ENCODE data around the gene GFRA1. TPM values are rescaled to one million over a fixed set of nuclear protein-coding genes. Genes with fewer than 3 reads are reported as not detected.

GFRA1 gene
- total RNA-seq, 4 donors from 2014 or later, result 57.9 to 104 (median 61.6) TPM

DNA sequence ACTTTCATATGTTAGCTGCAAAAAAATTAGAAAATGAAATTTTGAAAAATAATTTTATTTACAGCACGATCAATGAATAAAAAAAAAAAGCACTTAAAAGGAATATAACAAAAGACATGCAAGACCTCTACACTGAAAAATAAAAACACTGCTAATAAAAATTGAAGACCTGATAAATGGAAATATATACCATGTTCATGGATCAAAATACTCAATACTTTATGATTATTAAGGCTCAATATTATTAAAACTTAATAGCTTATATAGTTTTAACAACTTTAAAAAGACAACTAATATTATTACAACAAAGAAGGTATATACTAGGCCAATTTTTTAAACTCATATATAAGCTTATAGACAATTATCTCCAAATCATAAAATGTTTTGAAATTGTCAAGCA is 143.0 kb downstream of the GFRA1 start:
- WGBS, 2 donors, result 51 to 94% methylated on average over 1 of the region's 1 CpG
- TF ChIP-seq, protein P1, sequence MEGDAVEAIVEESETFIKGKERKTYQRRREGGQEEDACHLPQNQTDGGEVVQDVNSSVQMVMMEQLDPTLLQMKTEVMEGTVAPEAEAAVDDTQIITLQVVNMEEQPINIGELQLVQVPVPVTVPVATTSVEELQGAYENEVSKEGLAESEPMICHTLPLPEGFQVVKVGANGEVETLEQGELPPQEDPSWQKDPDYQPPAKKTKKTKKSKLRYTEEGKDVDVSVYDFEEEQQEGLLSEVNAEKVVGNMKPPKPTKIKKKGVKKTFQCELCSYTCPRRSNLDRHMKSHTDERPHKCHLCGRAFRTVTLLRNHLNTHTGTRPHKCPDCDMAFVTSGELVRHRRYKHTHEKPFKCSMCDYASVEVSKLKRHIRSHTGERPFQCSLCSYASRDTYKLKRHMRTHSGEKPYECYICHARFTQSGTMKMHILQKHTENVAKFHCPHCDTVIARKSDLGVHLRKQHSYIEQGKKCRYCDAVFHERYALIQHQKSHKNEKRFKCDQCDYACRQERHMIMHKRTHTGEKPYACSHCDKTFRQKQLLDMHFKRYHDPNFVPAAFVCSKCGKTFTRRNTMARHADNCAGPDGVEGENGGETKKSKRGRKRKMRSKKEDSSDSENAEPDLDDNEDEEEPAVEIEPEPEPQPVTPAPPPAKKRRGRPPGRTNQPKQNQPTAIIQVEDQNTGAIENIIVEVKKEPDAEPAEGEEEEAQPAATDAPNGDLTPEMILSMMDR (IDR thresholded peaks at IDR 0.05), result no peak
- TF ChIP-seq POLR2A (IDR thresholded peaks at IDR 0.05), result no peak
- no peak for TF ChIP-seq EP300 (IDR thresholded peaks at IDR 0.05)
- Histone ChIP-seq H3K27ac (no peak overlapping the region), H3K4me3 (no peak overlapping the region), H3K27me3 (no peaks in the 10 kb centered on the region), H3K9me3 (peaks cover 0 to 7% (median 1%) of the 10 kb centered on the region in 4 donors), H3K36me3 (peaks cover 0 to 1% (median 0%) of the 10 kb centered on the region in 3 donors), H3K4me1 (no peaks in the 10 kb centered on the region)
- no peak for DNase-seq (ENCODE audit: low spot score in 2 of 2)

DNA sequence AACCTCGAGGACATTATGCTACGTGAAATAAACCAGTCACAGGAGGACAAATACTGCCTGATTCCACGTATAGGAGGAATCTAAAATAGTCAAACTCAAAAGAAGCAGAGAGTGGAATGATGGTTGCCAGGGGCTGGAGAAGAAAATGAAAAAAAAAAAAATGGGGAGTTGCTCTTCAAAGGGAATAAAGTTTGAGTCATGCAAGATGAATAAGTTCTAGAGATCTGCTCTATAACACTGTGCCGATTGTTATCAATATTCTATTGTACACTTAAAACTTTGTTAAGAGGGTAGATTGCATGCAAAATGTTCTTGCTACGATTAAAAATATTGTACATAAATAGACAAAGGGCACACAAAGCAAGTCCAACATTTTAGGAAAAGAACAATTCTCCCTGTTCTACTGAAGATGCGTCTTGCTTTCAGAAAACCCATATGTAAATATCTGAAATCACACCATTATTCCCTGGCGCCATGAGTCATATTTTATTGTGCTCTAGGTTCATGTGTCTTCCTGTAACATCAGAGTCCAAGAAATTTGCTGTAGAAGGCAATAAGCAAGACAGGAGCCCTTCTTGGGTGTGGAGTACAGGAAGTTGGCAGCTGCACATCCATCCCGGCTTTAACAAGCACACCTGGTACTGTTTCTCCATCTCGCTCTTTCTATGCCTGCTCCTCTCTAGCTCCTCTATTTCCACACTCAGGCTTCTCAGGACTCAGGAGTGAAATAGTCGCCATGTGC is 145.9 kb downstream of the GFRA1 start:
- 76 to 79% methylated on average over 10 of the region's 10 CpGs for WGBS, 2 donors
- Histone ChIP-seq H3K27me3 (no peaks in the 10 kb centered on the region), H3K27ac (no peak overlapping the region), H3K9me3 (peaks cover 0 to 7% (median 1%) of the 10 kb centered on the region in 4 donors), H3K36me3 (peaks cover 0 to 4% (median 0%) of the 10 kb centered on the region in 3 donors), H3K4me1 (no peaks in the 10 kb centered on the region), H3K4me3 (no peak overlapping the region)
- no peak for DNase-seq (ENCODE audit: low spot score in 2 of 2)
- TF ChIP-seq EP300 (IDR thresholded peaks at IDR 0.05) (no peak), POLR2A (IDR thresholded peaks at IDR 0.05) (no peak)
- TF ChIP-seq, protein P1 (IDR thresholded peaks at IDR 0.05), result no peak

DNA sequence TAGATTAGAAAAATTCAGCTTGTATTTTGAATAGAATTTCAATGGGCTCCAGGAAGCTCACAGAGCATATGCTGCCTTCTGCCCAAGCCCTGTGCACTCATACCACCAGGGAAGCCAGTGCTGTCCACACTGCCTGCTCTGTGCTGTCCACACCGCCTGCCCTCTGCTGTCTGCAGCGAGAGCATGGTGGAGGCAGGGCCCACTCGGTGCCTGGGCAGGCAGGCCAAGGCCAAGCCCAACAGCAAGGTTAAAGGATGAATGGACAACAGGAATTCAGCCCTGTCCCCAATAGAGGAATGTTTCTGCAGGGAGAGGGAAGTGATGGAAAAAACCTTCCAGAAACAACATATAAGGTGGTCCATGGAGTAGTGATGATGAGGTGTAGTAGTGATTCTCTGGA is 146.8 kb downstream of the GFRA1 start:
- WGBS, 2 donors, result 71 to 91% methylated on average over 3 of the region's 3 CpGs
- Histone ChIP-seq H3K27me3 (no peaks in the 10 kb centered on the region), H3K27ac (no peak overlapping the region), H3K9me3 (peaks cover 0 to 7% (median 1%) of the 10 kb centered on the region in 4 donors), H3K36me3 (peaks cover 0 to 4% (median 0%) of the 10 kb centered on the region in 3 donors), H3K4me3 (no peak overlapping the region), H3K4me1 (no peaks in the 10 kb centered on the region)
- TF ChIP-seq EP300 (IDR thresholded peaks at IDR 0.05) (no peak), POLR2A (IDR thresholded peaks at IDR 0.05) (no peak)
- TF ChIP-seq, protein P1 (IDR thresholded peaks at IDR 0.05), result no peak
- DNase-seq (ENCODE audit: low spot score in 2 of 2), result no peak

DNA sequence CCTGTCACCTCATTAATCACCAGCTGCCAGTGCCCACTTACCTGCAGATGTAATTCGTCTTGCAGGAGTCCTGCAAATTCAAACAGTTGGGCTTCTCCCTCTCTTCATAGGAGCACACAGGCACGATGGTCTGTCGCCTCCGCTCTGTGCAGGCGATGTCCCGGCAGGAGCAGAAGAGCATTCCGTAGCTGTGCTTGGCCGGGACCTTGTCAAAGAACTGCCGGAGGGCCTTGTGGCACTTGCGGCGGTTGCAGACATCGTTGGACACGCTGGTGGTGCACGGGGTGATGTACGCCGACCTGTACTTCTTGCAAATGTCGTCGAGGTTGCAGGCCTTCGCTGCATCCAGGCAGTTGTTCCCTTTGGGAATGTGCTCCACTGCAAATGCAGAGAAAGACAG is 147.8 kb downstream of the GFRA1 start:
- 84 to 88% methylated on average over 18 to 19 of the region's 19 CpGs for WGBS, 2 donors
- H3K36me3 ChIP-seq, result peaks cover 0 to 4% (median 0%) of the 10 kb centered on the region in 3 donors

DNA sequence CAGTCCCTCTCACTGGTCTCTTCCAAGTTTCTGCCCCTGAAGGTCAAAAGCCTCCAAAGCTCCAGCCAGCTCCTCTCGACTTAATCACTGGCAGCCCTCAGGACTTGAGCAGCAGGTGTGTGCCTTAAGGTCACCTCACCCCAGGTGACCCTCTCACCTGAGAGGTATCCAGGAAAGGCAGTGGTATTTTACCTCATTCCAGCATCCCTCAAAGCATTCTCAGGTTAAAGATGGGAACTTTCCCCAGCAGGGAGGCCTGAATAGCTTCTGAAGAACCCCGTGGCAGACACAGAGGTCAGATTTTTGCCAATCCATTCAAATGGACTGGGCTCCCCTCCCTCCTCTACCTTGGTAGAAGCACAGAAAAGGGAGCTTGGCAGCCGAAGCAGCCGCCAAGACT is 148.2 kb downstream of the GFRA1 start:
- Histone ChIP-seq H3K4me3 (no peak overlapping the region), H3K9me3 (peaks cover 0 to 5% (median 0%) of the 10 kb centered on the region in 4 donors), H3K27me3 (no peaks in the 10 kb centered on the region), H3K36me3 (peaks cover 0 to 4% (median 0%) of the 10 kb centered on the region in 3 donors), H3K4me1 (no peaks in the 10 kb centered on the region), H3K27ac (no peak overlapping the region)
- DNase-seq (ENCODE audit: low spot score in 2 of 2), result no peak
- WGBS, 2 donors, result 52 to 54% methylated on average over 4 of the region's 4 CpGs
- TF ChIP-seq POLR2A (IDR thresholded peaks at IDR 0.05), result no peak
- no peak for TF ChIP-seq EP300 (IDR thresholded peaks at IDR 0.05)
- TF ChIP-seq, protein P1 (IDR thresholded peaks at IDR 0.05), result no peak

More for the DNA sequence above, 147.8 kb downstream of the GFRA1 start:
- no peak for DNase-seq (ENCODE audit: low spot score in 2 of 2)
- Histone ChIP-seq H3K4me1 (no peaks in the 10 kb centered on the region), H3K27ac (no peak overlapping the region), H3K27me3 (no peaks in the 10 kb centered on the region), H3K4me3 (no peak overlapping the region), H3K9me3 (peaks cover 0 to 7% (median under 1%) of the 10 kb centered on the region in 4 donors)
- TF ChIP-seq, protein P1 (IDR thresholded peaks at IDR 0.05), result no peak
- TF ChIP-seq EP300 (IDR thresholded peaks at IDR 0.05), result no peak
- no peak for TF ChIP-seq POLR2A (IDR thresholded peaks at IDR 0.05)
